NCI-H526 (cell line): ENCODE measurements around the gene MACROD2.
"Not testable (repeated sequence)": the region's sequence is repeated elsewhere in the genome, so short reads cannot be mapped to it uniquely, and the experiment has no call there.

ENCODE experiments used
- DNase-seq, 2 experiments: peaks; one replicate each; lab custom pipeline; 2025; lab: John Stamatoyannopoulos, UW

Gene MACROD2

DNA sequence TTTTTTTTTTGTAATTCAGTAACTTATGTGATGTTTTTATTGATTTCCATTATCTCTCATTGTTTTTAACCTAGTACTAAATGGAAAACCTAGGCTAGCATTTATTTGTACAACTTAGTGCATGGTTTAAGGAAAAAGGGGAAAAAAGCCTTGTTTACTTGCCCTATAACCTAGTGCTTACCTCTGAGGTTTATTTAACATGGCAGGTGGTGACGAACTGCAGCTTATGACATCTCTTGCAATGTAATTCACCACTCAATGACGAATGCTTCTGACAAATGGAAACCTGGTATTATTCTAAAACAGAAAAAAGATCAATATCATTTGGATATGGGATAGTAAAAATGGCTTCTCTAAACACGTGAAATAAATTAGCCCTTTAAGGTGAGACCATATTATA, 960.7 kb downstream of the MACROD2 start:
- DNase-seq: no peak

DNA sequence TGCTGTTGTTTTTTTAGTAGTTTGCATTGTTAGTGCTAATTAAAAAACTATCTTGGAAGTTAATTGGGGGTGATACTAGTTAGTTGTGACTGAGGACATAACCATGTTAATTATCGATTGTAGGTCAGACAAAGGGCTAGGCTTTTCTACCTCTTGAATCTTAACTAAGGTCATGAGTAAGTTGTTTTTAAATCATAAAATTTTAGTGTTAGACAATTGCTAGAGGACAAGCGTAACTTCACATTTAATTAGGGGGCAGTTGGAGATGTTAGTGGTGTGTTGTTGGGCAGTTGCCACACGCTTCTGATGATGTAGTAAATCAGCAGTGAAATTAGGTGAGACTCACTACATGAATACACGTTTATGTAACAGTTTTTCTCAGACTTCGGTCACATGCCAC, 961.2 kb downstream of the MACROD2 start:
- DNase-seq: no peak

DNA sequence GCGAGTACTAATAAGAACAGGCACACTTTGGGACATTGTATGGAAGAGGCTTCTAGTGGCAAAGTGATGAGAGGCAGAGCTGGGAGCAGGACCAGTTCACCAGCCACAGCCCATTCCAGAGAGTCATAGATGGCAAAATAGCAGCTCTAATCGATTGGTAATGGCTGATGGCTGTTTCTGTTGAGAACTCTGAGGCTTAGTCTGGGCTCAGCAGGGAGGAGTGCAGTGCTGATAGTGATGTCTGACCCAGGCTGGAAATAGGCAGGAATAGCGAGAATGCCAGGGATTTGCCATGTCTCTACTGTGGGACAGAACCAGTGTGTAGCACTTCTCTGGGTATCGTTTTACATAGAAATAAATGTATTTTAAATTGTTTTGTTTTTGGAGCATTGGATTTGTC, 962.1 kb downstream of the MACROD2 start:
- no peak for DNase-seq

DNA sequence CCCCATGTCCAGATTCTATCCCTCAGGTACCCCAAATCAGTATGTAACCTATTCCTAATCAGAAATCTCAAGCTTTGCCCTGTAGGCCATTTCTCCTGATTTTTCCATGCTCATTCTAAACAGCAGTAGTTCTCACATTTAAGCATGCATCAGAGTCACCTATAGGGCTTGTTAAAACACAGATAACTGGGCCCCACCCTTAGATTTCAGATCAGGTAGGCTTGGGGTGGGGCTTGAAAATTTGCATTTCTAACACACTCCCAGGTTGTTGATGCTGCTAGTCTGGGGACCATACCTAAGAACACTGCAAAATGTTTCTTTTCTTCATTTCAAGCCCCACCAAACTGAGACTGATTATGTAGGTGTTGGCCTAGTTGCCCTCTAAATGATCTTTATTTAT, 963.3 kb downstream of the MACROD2 start:
- DNase-seq: no peak

DNA sequence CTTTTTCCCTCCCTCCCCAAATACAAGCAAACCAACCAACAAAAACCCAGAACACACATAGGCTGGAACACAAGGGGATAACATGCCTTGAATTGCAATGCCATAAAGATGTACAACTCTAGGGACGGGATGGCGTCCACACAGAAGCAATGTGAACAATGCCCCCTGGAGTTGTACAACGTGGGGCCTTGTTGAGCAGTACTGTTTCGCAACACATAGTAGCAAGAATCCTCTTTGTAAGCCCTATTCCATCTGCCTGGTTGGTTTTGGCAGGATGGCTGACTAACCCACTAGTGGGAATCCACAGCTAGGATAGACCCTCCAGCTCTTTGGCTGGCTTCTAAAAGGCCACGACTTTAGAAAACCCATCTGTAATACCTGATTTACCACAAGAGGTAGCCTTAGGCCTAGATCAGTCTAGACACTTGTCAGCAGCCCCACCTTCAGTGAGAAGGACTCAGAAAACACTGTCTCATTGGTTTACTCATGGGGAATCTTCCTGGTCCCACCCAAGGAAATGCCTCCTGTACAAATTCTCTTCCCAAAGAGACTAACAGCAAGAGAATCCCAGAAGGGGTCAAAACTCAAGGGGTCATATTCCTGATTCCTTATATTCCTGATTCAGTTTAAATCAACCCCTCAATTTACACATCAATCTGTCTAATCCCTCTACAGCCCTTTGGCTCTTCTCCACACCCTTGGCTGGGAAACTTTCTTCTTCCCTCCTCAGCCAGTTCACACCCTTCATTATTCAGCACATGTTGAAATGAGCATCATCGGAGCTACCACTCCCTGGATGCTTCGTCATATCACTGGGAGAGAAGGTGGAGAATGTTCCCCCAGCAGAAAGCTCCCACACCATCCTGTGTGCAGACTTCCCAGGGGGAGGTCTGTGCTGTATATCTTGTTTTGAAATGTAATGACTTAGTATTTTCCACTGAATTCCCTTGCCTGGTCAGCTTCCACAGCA, 964.5 kb downstream of the MACROD2 start:
- no peak for DNase-seq

DNA sequence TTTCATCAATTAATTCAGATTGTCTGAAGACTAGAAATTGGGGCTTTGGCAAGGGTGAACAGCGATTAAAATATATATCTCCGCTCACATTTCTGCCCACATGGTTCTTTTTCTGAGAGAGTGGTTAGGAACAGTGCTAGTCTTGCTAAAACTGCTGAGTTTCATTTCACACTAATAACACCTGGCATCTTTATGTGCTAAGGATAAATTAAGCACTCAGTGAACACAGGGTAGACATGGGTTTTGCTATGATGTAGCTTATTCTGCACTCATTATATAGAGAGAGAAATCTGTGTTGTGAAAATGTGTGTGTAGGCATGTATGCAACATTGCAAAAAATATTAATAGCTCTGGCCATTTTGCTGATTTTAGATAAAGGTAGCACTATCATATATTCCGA, 965.5 kb downstream of the MACROD2 start:
- no peak for DNase-seq

DNA sequence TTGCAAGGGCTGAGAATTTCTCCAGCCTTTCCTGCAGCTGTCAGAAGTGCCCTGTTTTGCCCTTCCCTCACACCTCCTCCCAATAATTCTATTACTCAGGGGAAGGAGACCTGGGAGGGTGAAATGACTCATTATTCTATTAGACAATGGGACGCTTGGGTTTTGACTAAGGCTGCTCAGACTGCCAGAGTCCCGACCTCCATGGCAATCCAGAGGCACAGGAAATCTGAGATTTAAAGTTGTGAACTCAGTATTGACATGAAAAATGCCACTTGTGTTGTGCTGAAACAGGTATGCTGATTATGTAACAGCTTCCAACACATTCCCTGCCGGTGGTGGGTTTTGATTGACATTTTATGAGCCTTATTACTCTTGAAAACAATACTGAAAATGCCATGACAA, 967.9 kb downstream of the MACROD2 start:
- no peak for DNase-seq

DNA sequence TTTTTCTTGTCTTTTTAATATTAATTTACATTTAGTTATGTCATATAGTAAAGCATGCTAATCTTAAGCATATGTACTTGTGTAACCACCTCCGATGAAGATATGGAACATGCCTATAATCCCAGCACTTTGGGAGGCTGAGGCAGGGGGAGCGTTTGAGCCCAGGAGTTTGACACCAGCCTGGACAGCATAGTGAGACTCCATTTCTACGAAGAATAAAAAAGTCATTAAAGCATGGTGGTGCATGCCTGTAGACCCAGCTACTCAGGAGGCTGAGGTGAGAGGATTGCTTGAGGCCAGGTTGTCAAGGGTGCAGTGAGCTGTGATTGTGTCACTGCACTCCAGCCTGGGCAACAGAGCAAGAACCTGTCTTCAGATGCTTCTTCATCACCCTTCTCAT, 970.9 kb downstream of the MACROD2 start:
- DNase-seq: no peak

DNA sequence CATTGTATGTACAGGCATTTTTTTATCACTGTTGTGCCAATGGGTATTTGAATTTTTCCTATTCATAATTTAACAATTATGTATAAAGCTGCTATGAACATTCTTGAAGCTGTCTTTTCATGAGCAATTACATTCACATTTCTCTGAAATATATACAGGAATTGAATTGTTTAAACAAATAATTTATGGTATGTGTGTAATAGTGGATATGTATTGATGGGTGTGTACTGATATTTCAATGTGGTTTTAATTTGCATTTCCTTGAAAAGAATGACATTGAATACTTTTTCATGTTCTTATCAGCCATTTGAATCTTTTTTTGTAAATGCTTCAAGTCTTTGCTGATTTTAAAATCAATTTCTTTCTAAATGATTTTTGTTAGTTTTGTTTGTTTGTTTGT, 971.5 kb downstream of the MACROD2 start:
- DNase-seq: no peak

DNA sequence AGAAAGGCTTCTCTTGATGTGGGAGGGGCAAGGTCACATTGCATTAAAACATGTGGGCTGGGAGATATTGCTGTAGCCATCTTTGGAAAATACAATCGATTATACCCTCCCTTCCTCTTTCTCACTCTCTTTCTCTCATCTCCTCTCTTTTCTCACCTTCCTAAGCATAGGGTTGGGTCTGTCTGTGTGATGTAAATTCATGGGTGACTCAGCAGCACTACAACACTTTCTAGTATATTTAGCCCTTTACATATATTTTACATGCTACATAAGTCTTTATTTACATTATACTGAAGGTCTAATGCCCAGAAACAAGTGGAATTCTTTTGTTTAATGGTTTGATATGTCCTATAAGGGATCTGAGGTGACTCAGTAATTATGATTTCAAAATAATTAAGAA, 976.9 kb downstream of the MACROD2 start:
- no peak for DNase-seq

DNA sequence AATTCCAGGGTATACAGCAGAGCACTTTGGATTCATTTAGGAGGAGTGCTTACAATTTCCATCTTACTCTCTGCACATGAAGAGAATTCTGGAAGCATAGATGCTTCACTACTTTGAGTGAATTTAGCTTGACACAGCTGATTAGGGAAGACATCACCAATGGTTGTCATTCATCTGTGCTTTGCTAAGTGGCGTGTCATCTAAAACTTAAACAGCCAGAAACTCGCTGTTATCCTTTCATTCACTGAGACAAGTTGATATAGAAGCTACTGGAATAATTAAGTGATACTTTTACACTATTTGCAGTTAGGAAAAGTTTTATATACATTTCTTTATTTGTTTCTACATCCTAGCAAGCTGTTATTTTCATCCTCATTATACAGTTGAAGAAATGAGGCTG, 977.4 kb downstream of the MACROD2 start:
- no peak for DNase-seq

DNA sequence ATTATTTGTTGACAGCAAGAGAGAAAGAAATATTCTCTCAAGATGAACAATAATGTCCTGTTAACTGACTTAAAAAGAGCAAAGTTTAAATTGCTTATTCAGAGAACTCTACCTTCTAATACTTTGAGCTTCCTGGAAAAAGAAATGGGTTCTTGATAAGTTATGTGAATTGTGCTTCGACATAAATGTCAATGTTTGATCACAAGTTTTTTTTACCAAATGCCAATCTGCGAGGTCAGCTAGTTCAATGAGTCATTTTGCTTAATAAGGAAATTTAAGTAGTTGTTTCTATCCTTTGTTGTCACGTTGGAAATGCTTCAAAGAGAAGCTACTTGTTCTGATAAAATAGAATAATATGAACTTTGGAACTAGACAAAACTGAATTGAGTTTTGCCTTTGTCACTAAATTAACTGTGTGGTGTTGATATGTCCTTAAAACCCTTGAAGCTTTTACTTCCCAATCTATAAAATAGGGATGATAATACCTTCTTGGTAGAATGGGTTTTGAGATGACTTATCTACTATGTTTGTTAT, 984.2 kb downstream of the MACROD2 start:
- no peak for DNase-seq

DNA sequence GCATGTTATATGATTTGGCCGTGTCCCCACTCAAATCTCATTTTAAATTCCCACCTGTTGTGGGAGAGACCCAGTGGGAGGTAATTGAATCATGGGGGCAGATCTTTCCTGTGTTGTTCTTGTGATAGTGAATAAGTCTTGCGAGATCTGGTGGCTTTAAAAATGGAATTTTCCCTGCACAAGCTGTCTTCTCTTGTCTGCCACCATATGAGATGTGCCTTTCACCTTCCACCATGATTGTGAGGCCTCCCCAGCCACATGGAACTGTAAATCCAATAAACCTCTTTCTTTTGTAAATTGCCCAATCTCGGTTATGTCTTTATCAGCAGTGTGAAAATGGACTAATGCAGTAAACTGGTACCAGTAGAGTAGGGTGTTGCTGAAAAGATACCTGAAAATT, 986.2 kb downstream of the MACROD2 start:
- DNase-seq: not testable (repeated sequence)

DNA sequence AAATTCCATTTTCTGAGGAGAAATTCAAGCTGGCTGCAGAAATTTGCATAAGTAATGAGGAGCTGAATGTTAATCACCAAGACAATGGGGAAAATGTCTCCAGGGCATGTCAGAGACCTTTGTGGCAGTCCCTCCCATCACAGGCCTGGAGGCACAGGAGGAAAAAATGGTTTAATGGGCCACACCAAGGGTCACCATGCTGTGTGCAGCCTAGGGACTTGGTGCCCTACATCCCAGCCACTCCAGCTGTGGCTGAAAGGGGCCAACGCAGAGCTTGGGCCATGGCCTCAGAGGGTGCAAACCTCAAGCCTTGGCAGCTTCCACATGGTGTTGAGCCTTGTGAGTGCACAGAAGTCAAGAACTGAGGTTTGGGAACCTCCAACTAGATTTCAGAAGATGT, 987.0 kb downstream of the MACROD2 start:
- not testable (repeated sequence) for DNase-seq

DNA sequence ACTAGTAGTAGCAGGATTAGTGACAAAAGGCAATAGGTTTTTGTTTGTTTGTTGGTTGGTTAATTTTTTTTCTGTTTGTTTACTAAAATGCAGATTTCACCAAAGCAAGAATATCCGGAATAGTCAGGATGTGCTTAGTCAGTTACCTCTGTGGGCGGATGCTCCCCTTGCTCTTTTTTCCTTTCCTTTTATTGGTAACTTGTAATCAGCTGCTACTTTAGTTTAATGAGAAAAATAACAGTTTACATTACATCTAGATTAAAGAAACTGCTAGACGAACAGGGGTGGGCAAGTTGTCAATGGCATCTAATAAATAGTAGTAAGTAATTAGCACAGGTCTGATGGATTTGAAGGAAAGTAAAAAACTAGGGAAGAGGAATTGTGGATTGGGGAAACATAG, 989.0 kb downstream of the MACROD2 start:
- DNase-seq: no peak

DNA sequence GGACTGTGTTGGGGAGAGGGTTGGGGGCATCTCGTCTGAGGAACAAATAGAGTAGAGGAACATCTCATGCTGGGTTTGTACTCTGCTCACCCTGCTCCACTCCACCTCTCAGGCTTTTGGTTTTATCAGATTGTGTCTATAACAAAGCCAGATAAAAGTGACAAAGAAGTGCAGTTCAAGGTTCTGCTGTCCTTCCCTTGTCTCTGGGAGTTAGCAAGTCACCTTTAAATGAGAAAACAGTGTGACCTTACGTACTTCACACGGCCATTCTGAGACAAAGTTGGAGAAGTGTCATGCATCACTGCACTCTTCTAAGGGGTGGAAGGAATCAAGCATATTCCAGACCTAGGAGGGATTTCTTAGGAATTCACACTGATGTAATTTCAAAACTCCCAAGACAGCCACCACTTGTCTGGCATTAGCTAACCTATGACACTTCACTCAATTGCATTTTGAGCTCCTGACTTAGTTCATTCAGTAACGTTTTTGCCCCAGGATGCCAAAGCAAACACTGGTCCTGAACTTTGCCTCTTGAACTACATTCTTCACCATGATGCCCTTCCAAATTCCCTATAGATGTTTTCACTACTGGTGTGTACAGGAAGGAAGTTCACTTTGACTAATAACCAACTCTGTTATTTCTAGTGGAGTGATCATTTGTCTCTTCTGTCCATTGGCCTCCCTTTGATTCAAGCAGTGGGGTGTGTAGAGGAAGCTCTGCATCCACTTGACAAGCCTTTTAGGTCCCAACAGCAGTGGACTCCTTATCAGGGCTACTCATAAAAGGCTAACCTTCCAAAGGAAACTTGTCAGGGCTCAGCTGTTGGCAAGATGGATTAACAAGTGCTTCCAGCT, 989.7 kb downstream of the MACROD2 start:
- no peak for DNase-seq

DNA sequence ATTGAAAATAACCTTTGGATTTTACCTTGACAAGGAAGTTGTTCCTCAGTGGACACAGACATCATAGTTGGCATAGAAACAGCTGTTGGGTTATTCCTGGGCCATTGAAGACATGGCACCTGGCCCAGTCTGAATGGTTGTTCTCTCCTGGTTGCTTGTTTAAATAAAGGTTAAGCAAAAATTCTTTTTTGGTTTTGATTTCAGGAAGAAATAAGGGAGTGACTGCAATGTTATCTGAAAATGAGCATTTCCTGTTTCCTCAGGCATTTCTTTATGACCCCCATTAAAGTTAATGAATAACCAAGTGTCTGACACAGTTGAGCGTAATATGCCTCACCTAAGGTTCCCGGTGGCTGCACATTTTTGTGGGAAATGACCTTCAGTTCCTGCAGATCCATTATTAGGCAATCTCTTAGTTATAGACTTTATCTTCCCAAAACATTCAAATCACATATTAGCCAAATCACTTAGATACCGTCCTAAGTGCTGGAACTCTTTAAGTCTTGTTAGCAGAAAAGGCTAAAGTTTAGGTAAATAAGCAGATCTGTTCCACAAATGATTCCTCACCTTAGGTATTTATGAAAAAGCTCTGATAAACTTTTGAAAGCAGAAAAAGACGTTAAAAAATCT, 990.8 kb downstream of the MACROD2 start:
- DNase-seq: peak in 1 of 2 experiments; percentile 17

DNA sequence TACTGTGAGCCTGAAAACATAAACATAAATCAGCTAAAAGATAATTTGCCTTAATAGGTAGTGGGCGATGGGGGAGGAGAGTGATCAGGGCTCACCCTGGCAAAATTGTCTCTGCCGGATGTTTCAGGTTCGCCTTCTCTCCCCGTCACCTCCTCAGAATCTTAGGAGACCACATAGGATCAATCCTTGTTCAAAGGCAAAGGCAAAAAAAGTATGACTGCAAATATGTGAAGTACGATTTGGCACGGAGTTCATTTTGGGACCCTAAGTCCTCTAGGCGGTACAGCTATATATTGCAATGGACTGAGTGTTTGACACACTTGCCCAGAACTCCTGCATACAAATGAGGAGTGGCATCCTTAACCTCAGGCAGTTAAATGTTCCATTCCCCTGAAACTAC, 991.3 kb downstream of the MACROD2 start:
- no peak for DNase-seq

DNA sequence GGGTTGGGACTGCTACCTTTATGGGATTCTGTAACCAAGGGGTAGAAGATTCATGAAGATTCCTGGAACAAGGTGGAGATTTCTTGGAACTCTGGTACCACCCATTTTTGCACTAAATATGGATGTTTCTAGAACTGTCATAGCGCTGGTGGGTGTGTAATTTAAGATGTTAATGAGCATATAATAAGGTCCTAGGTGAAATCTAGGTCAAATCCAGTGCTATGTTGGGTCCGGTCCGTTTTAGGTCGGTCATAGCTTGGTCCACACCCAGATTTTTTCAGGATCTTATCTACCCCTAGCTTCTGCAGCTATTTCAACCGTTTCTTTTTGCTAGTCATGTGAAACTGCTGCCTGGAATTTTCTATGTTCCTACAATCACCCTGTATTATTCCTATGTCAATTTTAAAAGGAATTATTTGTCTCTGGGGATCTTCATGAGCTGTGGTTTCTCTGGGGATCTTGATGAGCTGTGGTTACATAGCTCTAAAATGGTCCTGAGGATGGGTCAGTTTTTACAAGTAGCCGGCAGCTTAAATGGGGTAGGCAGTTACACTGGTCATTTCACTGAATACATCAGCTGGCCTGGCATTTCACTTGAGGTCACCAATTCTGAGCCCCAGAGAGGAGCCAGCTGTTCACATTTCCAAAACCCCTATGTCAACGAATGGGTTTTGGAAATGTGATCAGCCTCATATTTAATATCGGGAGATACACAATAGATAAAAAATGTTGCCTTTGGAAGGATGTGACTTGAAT, 994.4 kb downstream of the MACROD2 start:
- no peak for DNase-seq

DNA sequence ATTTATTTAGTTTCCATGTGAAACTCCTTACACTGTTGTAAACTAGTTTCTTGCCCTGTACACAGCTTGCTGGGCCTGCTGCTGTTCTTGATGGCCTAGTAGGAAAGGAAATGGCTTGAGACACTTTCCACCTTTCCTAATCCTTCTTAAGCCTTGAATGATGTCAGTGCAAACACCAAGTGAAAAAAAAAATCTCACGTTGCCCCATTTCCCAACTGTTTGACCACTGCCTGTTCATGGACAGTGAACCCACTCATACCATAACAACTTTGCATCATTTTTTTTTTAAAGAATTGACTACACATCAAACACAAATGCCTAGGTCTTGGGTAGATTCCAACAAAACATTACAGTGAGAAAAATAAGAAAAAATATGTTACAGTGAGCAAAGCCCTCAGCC, 995.7 kb downstream of the MACROD2 start:
- DNase-seq: no peak

DNA sequence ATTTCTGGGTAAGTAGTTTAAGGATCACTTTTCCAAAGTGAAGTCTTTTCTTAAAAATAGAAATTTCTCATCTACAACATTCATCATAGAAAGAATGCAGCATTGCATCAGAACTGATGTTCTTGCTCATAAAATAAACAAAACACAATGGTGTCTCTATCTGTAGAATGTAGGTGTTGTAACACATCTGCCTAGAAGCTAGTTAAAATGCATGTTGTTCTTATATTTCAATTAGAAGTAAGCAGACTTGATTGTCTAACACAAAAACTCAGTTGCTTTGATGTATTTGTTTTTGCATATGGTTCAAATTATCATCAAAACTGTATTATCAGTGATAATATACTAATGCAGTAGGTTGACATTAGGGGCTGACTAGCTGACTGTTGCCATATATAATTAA, 996.8 kb downstream of the MACROD2 start:
- no peak for DNase-seq

DNA sequence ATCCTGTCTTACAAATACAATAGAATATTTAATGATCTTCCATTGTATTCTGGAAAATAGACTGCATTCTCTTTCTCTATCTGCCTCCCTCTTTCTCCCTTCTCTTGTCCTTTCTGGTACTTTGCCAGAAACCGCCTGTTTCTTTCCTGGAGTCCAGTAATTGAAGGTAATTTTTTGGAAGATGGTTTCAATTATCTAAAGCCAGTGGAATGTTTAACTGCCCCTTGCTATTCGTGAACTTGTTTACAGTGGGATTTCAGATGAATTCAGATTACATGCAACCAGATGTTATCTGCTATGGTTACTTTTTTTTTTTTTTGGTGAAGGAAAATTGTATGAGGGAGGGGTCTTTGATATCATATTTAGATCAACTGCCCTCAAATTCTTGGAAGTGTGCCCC, 997.6 kb downstream of the MACROD2 start:
- no peak for DNase-seq
